IPS DF 6.9 (cell line): ENCODE results near the gene PRG3.

Source experiments
- DNase-seq: peaks from one replicate; pipeline ENCODE4 v3.0.0-alpha.2; 2013; ENCODE audit warnings: low read depth, low spot score
- H3K27ac ChIP-seq: one replicate; pipeline ENCODE4 v1.5.1; 2013; ENCODE audit warnings: low read length, control low read depth
- H3K27me3 ChIP-seq: 2 replicates; pipeline ENCODE4 v1.6.1; 2013; ENCODE audit warnings: mild to moderate bottlenecking, low read length; ENCODE audit not compliant: control insufficient read depth, insufficient read depth
- H3K36me3 ChIP-seq: 2 replicates; pipeline ENCODE4 v1.6.1; 2013; ENCODE audit warnings: low read length; ENCODE audit not compliant: control insufficient read depth, insufficient read depth
- H3K4me1 ChIP-seq: 2 replicates; pipeline ENCODE4 v1.6.1; 2013; ENCODE audit warnings: low read length; ENCODE audit not compliant: control insufficient read depth, insufficient read depth
- H3K4me3 ChIP-seq: 2 replicates; pipeline ENCODE4 v1.5.1; 2013; ENCODE audit warnings: mild to moderate bottlenecking, low read length
- H3K9me3 ChIP-seq: 2 replicates; pipeline ENCODE4 v1.6.1; 2013; ENCODE audit warnings: low read length, inconsistent platforms; ENCODE audit not compliant: control insufficient read depth, insufficient read depth
- WGBS: extraction: QIAGEN DNeasy Blood & Tissue Kit; methylation state at CpG from one replicate; pipeline ENCODE4 v1.1.7; 2013; ENCODE audit warnings: mixed read lengths, missing lambda C conversion rate; ENCODE audit not compliant: insufficient read length, insufficient coverage; 5-methylcytosine and 5-hydroxymethylcytosine counted together

PRG3 gene

DNA sequence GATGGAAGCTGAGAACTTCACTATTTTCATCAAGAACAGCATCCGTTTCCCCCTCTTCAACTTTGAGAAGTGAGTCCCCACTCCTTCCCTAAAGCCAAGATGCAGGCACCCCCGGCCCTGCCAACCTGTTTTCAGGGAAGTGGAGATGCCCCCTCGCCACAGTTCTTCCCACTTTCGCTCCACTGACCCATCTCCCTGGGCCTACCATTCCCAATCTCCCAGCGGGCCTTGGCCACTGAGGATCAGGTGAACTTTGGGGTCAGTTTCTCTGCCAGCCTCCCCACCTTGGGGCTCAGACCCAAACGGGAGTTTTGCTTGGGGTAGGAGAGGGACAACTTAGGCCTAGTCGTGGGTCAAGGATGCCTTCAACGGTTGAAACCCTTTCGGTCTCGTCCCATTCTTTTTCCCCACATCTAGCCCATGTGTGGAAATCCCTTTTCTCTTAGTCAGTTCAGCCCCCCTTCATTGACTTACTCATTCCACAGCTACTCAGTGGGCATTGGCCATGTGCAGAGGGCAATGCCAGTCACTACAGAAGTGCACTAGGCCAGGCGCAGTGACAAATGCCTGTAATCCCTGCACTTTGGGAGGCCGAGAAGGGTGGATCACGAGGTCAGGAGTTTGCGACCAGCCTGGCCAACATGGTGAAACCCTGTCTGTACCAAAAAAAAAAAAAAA, 32.2 kb downstream of the PRG3 start:
- whole genome bisulfite sequencing: no CpG with 5 or more reads among the region's 14 CpGs
- H3K36me3 ChIP-seq: no peaks in the 10 kb centered on the region
- no peak for DNase-seq
- H3K9me3 ChIP-seq: no peaks in the 10 kb centered on the region
- no peaks in the 10 kb centered on the region for H3K27me3 ChIP-seq
- no peak overlapping the region for H3K27ac ChIP-seq
- H3K4me1 ChIP-seq: no peaks in the 10 kb centered on the region; the same call in 1 of the 2 replicates
- H3K4me3 ChIP-seq: no peak overlapping the region

DNA sequence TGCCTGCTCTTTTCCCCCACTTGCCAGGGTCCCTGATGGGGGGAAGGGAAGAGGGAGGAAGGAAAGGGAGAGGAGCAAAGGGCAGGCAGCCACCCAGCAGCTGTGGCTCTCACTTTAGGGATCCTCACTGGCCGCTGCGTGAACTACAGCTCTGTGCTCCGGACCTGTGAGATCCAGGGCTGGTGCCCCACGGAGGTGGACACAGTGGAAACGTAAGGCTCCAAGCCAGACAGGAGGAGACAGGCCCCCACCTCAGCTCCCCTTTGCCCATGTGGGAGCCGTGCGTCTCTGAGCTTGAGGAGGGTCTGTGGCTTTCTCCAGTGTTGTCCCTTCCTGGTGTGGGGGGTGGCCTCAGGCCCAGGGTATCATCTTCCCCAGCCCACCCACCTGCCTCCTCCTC, 32.9 kb downstream of the PRG3 start:
- Histone ChIP-seq H3K4me1 (no peaks in the 10 kb centered on the region; the same call in 1 of the 2 replicates), H3K4me3 (no peak overlapping the region), H3K27me3 (no peaks in the 10 kb centered on the region), H3K27ac (no peak overlapping the region), H3K36me3 (no peaks in the 10 kb centered on the region), H3K9me3 (no peaks in the 10 kb centered on the region)
- DNase-seq: no peak
- WGBS: no CpG with 5 or more reads among the region's 7 CpGs

- Histone ChIP-seq H3K9me3 (no peaks in the 10 kb centered on the region), H3K36me3 (no peaks in the 10 kb centered on the region), H3K4me3 (no peak overlapping the region), H3K27me3 (no peaks in the 10 kb centered on the region), H3K4me1 (no peaks in the 10 kb centered on the region; the same call in 1 of the 2 replicates), H3K27ac (no peak overlapping the region)
- DNase-seq: no peak
- WGBS: no CpG with 5 or more reads among the region's 9 CpGs
These were observed 33.6 kb downstream of the PRG3 start for GRCh38 chr11:57347336-57347735.

- Histone ChIP-seq H3K9me3 (no peaks in the 10 kb centered on the region), H3K4me3 (no peak overlapping the region), H3K27ac (no peak overlapping the region), H3K27me3 (no peaks in the 10 kb centered on the region), H3K36me3 (no peaks in the 10 kb centered on the region), H3K4me1 (no peaks in the 10 kb centered on the region; the same call in 1 of the 2 replicates)
- WGBS: no CpG with 5 or more reads among the region's 11 CpGs
- no peak for DNase-seq
These were observed 35.3 kb downstream of the PRG3 start for GRCh38 chr11:57345555-57346211.

DNA sequence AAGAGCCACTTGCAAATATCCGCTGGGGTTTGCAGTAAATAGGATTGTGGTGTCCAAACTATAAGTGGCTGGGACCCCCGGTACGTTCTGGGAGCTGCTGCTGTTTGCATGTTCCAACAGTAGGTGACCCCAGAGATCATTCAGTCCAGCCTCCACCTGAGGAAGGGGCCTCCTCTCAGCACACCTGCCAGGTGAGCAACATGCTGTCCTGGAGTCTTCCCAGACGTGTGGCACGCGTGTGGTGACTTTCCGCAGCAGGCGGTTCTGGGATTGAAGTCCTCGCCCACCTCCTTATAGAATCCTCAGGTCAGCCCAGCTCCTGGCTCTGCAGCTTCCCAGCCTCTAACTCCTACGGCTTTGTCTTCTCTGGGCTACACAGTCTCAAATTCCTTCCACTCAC, 36.1 kb downstream of the PRG3 start:
- Histone ChIP-seq H3K27me3 (no peaks in the 10 kb centered on the region), H3K4me1 (no peaks in the 10 kb centered on the region; the same call in 1 of the 2 replicates), H3K27ac (no peak overlapping the region), H3K9me3 (no peaks in the 10 kb centered on the region), H3K4me3 (no peak overlapping the region), H3K36me3 (no peaks in the 10 kb centered on the region)
- DNase-seq: no peak
- no CpG with 5 or more reads among the region's 10 CpGs for WGBS

GRCh38 chr11:57343825-57344224, 37.1 kb downstream of the PRG3 start:
- Histone ChIP-seq H3K27ac (no peak overlapping the region), H3K4me3 (no peak overlapping the region), H3K27me3 (no peaks in the 10 kb centered on the region), H3K4me1 (no peaks in the 10 kb centered on the region), H3K36me3 (no peaks in the 10 kb centered on the region), H3K9me3 (no peaks in the 10 kb centered on the region)
- DNase-seq: no peak
- WGBS: no CpG with 5 or more reads among the region's 7 CpGs

DNA sequence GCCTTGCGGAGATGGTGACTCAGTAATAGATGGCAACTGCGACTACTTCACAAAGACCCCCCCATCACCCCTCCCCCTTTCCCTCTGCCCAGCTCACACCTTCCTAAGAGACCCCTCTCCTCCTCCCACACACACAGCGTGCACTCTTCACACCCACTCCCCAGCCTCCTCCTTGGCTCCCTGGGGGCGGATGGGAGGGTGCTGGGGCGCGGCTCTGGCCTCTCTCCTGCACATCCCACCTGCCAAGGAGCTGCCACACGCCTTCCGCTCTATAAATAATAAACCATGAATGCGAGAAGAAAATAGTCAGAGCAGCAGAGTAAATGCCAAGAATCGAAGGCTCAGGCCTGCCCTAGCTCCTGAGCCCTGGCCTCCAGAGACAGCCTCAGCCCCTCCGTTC, 38.2 kb downstream of the PRG3 start:
- no peaks in the 10 kb centered on the region for H3K27me3 ChIP-seq
- no peak overlapping the region for H3K4me3 ChIP-seq
- H3K4me1 ChIP-seq: no peaks in the 10 kb centered on the region
- H3K27ac ChIP-seq: no peak overlapping the region
- H3K36me3 ChIP-seq: no peaks in the 10 kb centered on the region
- H3K9me3 ChIP-seq: no peaks in the 10 kb centered on the region
- no CpG with 5 or more reads among the region's 11 CpGs for WGBS
- no peak for DNase-seq

GRCh38 chr11:57341250-57341808, 39.6 kb downstream of the PRG3 start:
- Histone ChIP-seq H3K4me1 (no peaks in the 10 kb centered on the region), H3K4me3 (no peak overlapping the region), H3K36me3 (no peaks in the 10 kb centered on the region), H3K27me3 (no peaks in the 10 kb centered on the region), H3K9me3 (no peaks in the 10 kb centered on the region), H3K27ac (no peak overlapping the region)
- no peak for DNase-seq
- no CpG with 5 or more reads among the region's 6 CpGs for WGBS

GRCh38 chr11:57340039-57340615, 40.8 kb downstream of the PRG3 start:
- H3K27ac ChIP-seq: no peak overlapping the region
- DNase-seq: no peak
- no peak overlapping the region for H3K4me3 ChIP-seq
- no peaks in the 10 kb centered on the region for H3K9me3 ChIP-seq
- H3K36me3 ChIP-seq: no peaks in the 10 kb centered on the region
- H3K27me3 ChIP-seq: no peaks in the 10 kb centered on the region
- no CpG with 5 or more reads among the region's 12 CpGs for WGBS
- no peaks in the 10 kb centered on the region for H3K4me1 ChIP-seq

GRCh38 chr11:57339328-57339727, 41.6 kb downstream of the PRG3 start:
- H3K9me3 ChIP-seq: no peaks in the 10 kb centered on the region
- H3K4me3 ChIP-seq: no peak overlapping the region
- no peaks in the 10 kb centered on the region for H3K27me3 ChIP-seq
- no peak overlapping the region for H3K27ac ChIP-seq
- WGBS: no CpG with 5 or more reads among the region's 5 CpGs
- H3K36me3 ChIP-seq: no peaks in the 10 kb centered on the region
- no peak for DNase-seq
- 0 out of 2 replicates have a peak, but pooled peaks cover 1% of the 10 kb centered on the region for H3K4me1 ChIP-seq
